GM12872 (cell line): ENCODE data around the gene PNPLA3.

Experiments used
- CTCF ChIP-seq: IDR thresholded peaks from 3 replicates; pipeline ENCODE4 v1.5.1; 2011; ENCODE audit warnings: low read depth, mild to moderate bottlenecking, low read length, moderate library complexity; ENCODE audit not compliant: insufficient read depth

The PNPLA3 gene, protein sequence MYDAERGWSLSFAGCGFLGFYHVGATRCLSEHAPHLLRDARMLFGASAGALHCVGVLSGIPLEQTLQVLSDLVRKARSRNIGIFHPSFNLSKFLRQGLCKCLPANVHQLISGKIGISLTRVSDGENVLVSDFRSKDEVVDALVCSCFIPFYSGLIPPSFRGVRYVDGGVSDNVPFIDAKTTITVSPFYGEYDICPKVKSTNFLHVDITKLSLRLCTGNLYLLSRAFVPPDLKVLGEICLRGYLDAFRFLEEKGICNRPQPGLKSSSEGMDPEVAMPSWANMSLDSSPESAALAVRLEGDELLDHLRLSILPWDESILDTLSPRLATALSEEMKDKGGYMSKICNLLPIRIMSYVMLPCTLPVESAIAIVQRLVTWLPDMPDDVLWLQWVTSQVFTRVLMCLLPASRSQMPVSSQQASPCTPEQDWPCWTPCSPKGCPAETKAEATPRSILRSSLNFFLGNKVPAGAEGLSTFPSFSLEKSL

GRCh38 chr22:43923631-43924464, at the start of gene PNPLA3:
Gene PNPLA3, plus strand, starts transcription at chr22:43923805. Its CDS starts 107 bp downstream, at chr22:43923912.
- no peak for TF ChIP-seq CTCF

DNA sequence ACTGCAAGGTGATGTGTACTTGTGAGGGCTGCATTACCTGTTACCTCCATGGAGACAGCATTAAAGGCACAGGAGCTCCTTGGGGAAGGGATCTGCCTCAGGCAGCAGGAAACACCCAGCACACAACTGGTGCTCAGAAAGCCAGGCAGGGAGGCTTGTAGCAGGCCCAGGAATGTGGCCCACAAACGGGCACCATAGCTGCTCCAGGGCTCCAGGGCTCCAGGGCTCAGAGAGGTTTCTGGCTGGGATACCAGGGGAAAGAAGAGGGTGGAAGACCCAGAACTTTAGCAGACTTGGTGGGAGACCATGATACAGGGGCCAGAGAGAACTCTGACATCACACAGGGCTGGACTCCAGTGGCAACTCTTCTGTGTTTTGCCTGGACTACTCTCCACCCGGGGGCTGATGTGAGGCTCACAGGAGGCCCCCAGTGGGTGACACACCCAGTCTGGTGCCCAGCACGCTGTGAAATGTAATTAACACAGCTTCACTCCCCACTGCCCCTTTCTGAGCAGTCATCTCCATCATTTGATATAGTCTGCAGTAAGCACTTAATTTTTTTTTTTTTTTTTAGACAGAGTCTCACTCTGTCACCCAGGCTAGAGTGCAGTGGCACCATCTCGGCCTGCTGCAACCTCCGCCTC, 46.6 kb upstream of the PNPLA3 start:
- no peak for TF ChIP-seq CTCF

- TF ChIP-seq CTCF: no peak
These were observed 45.4 kb upstream of the PNPLA3 start for GRCh38 chr22:43878079-43878795.

- no peak for TF ChIP-seq CTCF
These were observed 44.6 kb upstream of the PNPLA3 start for GRCh38 chr22:43878831-43879550.

GRCh38 chr22:43879901-43880540, 43.6 kb upstream of the PNPLA3 start:
- TF ChIP-seq CTCF: no peak

GRCh38 chr22:43880541-43880991, 43.0 kb upstream of the PNPLA3 start:
- TF ChIP-seq CTCF: no peak
